Fibroblast of villous mesenchyme (primary cell): ENCODE measurements around the gene UXS1. TPM values are rescaled to one million over a fixed set of nuclear protein-coding genes. Genes with fewer than 3 reads are reported as not detected.

Experiments
- DNase-seq: peaks from one replicate; pipeline ENCODE4 v3.0.0-alpha.2; 2010; ENCODE audit warnings: low read depth
- H3K4me3 ChIP-seq: 2 replicates; pipeline ENCODE4 v1.5.1; 2011; ENCODE audit warnings: low read depth, mild to moderate bottlenecking, low read length
- total RNA-seq: library from RNA; depleted of rRNA; stranded (reverse); fragments of >200 nt; gene quantifications from 2 replicates; pipeline ENCODE4 v1.2.3, GENCODE V29; 2012
- TF ChIP-seq, protein P1 (sequence below): IDR thresholded peaks from 2 replicates; pipeline ENCODE4 v1.5.1; 2012; ENCODE audit warnings: low read depth, mild to moderate bottlenecking, low read length; ENCODE audit not compliant: insufficient read depth

The UXS1 gene
- total RNA-seq, 1 donor = 37.6 TPM

DNA sequence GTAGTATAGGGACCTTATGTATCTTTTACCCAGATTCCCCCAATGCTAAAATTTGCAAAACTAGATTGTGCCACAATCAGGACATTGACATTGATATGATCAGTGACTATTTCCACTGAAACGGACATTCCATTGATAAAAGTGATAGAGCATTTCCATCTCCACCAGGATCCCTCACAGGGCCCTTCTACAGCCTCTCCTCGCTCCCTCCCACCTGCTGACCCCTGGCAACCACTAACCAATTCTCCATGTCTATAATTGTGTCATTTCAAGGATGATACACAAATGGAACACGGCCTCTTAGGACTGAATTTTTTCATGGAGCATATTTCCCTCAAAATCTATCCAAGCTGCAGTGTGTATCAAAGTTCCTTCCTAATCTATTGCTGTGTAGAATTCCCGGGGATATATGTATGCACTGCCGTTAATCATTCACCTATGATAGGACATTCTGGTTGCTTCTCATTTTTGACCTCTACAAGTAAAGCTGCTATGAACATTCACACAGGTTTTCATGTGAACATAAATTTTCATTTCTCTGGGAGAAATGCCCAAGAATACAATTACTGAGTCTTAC, 67.3 kb downstream of the UXS1 start:
- H3K4me3 ChIP-seq = no peak overlapping the region
- TF ChIP-seq, protein P1, sequence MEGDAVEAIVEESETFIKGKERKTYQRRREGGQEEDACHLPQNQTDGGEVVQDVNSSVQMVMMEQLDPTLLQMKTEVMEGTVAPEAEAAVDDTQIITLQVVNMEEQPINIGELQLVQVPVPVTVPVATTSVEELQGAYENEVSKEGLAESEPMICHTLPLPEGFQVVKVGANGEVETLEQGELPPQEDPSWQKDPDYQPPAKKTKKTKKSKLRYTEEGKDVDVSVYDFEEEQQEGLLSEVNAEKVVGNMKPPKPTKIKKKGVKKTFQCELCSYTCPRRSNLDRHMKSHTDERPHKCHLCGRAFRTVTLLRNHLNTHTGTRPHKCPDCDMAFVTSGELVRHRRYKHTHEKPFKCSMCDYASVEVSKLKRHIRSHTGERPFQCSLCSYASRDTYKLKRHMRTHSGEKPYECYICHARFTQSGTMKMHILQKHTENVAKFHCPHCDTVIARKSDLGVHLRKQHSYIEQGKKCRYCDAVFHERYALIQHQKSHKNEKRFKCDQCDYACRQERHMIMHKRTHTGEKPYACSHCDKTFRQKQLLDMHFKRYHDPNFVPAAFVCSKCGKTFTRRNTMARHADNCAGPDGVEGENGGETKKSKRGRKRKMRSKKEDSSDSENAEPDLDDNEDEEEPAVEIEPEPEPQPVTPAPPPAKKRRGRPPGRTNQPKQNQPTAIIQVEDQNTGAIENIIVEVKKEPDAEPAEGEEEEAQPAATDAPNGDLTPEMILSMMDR = no peak
- DNase-seq = no peak

DNA sequence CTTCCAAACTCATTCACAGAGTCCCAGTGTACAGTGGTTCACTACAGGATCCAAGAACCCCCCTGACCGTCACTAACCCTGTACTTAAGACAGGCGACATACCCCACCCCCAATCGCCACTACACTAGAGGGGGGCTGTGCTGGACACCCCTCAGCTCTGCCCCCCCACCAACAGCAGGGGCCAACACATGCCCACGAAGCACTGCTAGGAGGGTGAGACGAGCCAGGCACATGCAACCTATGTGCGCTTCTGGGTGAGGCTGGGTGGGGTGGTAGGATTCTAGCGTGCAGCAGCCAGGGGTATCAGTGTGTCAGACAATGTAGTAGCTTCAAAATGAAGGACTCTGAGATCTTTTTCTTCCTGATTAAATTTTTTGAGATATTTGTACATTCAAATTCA, 67.8 kb downstream of the UXS1 start:
- H3K4me3 ChIP-seq = no peak overlapping the region
- DNase-seq = no peak
- TF ChIP-seq, protein P1 = no peak

DNA sequence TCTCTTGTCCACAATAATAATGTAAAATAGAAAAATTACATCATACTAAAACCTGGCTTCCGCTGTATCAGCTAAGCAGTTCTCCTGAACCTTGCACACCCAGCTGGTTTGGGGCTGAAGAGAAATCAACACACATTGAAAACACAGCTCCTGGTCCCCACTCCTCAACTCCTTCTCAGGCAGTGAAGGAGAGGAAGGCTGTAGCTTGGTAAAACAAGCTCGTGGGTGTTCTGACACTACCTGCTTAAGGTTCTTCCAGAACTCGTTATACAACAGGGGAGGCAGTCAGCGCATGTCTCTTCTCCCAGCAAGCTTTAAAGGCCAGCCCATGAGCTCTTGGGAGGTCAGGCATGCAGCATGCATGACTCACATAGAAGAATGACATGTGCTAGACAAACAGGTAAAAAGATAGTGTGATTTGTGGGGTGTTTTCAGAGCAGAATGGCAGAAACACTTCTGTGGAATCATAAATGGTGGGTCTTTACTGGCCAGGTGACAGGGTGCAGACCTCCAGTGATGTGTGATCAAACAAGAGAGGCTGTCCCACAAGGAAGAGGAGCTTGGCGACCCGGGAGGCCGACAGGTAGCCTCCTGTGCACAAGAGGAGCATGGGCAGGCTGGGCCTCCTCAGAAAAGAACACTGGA, 69.1 kb downstream of the UXS1 start:
- TF ChIP-seq, protein P1 = no peak
- no peak for DNase-seq
- H3K4me3 ChIP-seq = no peak overlapping the region

DNA sequence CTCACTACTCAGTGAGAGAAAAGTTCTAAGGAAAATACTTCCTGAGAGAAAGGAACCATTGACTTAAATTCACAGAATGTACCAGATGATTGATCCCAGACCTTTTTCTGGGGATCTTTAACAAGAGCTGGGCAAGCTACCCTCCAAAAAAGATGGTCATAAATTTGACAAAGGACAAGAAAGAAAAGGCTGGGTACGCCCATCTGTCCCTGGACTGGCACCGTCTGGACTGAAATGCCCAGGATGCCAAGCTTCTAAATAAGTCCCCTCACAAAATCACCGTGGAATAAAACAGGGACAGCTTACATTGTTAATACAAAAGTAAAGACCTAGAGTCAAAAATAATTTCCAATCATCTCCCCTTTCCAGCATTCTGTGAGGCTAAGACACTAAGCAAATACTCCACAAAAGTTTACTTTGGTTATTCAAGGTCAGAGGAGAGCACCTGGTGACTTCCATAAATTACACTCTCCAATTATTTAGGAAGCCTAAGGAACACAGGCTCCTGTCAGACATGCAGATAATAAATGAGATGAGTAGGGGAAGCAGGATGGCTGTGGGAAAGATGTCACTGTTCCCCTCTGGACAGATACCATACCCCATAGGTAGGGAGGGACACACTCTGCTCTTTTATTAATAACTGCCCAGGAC, 69.9 kb downstream of the UXS1 start:
- DNase-seq = no peak
- TF ChIP-seq, protein P1 = no peak
- no peak overlapping the region for H3K4me3 ChIP-seq

- no peak for DNase-seq
- no peak overlapping the region for H3K4me3 ChIP-seq
- TF ChIP-seq, protein P1 = no peak
These were observed 71.9 kb downstream of the UXS1 start for GRCh38 chr2:106122157-106122556.

DNA sequence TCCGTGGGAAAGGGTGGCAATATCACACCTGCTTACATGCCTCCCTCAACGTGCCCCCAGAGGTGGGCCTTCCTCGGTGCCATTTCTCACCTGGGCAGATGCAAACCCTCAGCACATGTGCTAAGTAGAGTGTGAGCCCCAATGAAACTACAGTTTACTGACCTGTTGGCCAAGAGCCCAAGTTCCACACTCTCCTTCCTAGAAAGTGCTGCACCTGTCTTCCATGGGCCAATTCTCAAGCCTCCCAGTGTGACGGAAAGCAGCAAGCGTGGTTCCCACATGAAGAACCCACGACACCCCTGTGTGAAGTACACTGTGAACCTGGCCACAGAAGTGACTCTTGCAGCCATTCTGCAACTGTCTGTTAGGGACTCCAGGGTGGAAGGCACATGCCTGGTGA, 73.7 kb downstream of the UXS1 start:
- TF ChIP-seq, protein P1 = no peak
- DNase-seq = no peak
- no peak overlapping the region for H3K4me3 ChIP-seq

DNA sequence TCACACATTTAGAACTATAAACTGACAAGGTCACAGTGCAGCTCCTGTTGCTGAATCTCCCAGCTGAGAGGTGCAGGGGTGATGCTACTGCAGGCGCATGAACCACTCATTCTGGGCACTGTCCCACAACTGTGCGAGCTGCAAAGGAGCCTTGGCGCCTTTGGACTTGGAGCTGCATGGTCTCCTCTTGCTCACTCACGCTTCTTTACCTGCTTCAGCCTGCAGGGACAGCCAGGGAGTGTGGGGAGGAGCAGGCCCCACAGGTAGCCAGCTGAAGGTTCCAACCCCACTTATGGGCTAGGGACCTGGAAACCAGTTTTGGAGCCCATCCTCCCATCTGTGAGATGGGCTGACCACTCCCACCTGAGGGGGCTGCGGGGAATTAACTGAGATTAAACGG, 75.0 kb downstream of the UXS1 start:
- TF ChIP-seq, protein P1 = no peak
- no peak for DNase-seq
- H3K4me3 ChIP-seq = no peak overlapping the region
